ENCODE results near the gene ISYNA1.

The ISYNA1 gene

GRCh38 chr19:18441804-18442788, 4.2 kb upstream of the ISYNA1 start:
- Histone ChIP-seq H3K27me3 (ENCODE audit: insufficient read depth, low read length) (no peaks in the 10 kb centered on the region), H3K4me2 (ENCODE audit: low read length) (no peak overlapping the region), H4K8ac (ENCODE audit: low read depth, low read length) (no peak overlapping the region), H2AFZ (ENCODE audit: insufficient read depth, low read length, poor library complexity) (no peak overlapping the region), H3K79me1 (ENCODE audit: low read length) (peaks cover 38% of the 10 kb centered on the region), H3K14ac (ENCODE audit: low read length) (no peak overlapping the region), H2BK12ac (ENCODE audit: low read length) (no peak overlapping the region), H4K91ac (ENCODE audit: low read depth, low read length) (peak overlapping the region; percentile 17), H3K4ac (ENCODE audit: low read depth, low read length) (no peak overlapping the region), H3K27ac (ENCODE audit: low read depth, low read length) (no peak overlapping the region), H4K12ac (ENCODE audit: low read depth, low read length) (no peak overlapping the region), H3K23ac (ENCODE audit: low read length) (no peak overlapping the region), H2AK5ac (ENCODE audit: low read length) (no peak overlapping the region), H3K9me3 (ENCODE audit: insufficient read depth, low read depth, low read length) (peaks cover 3% of the 10 kb centered on the region), H3K36me3 (ENCODE audit: control insufficient read depth in 1 of 2, insufficient read depth in 2 of 2, low read length in 2 of 2) (peaks cover 29 to 30% of the 10 kb centered on the region in 2 experiments), H3K4me1 (ENCODE audit: control insufficient read depth in 1 of 2, insufficient read depth in 2 of 2, low read length in 2 of 2) (peaks cover 45 to 58% of the 10 kb centered on the region in 2 experiments), H3K79me2 (ENCODE audit: control insufficient read depth, insufficient read depth, low read length, poor library complexity) (peaks cover 13% of the 10 kb centered on the region), H3K4me3 (ENCODE audit: low read depth, low read length) (no peak overlapping the region), H3K9ac (ENCODE audit: low read length) (no peak overlapping the region), H3K18ac (ENCODE audit: low read length) (no peak overlapping the region), H2BK120ac (ENCODE audit: insufficient read depth, low read length, poor library complexity) (no peak overlapping the region), H2BK5ac (ENCODE audit: low read depth, low read length, poor library complexity) (no peak overlapping the region)
- no peak for DNase-seq
- no CpG with 5 or more reads among the region's 5 CpGs for WGBS (ENCODE audit: extremely low coverage, insufficient coverage, insufficient read length)

GRCh38 chr19:18440936-18441803, 3.2 kb upstream of the ISYNA1 start:
- H3K27me3 ChIP-seq (ENCODE audit: insufficient read depth, low read length) = no peaks in the 10 kb centered on the region
- H3K27ac ChIP-seq (ENCODE audit: low read depth, low read length) = peak overlapping the region; percentile 97
- peaks cover 36 to 57% of the 10 kb centered on the region in 2 experiments for H3K4me1 ChIP-seq (ENCODE audit: control insufficient read depth in 1 of 2, insufficient read depth in 2 of 2, low read length in 2 of 2)
- no peak overlapping the region for H2AFZ ChIP-seq (ENCODE audit: insufficient read depth, low read length, poor library complexity)
- H3K9me3 ChIP-seq (ENCODE audit: insufficient read depth, low read depth, low read length) = peaks cover 2% of the 10 kb centered on the region
- no peak overlapping the region for H3K9ac ChIP-seq (ENCODE audit: low read length)
- WGBS (ENCODE audit: extremely low coverage, insufficient coverage, insufficient read length) = no CpG with 5 or more reads among the region's 23 CpGs
- H3K79me2 ChIP-seq (ENCODE audit: control insufficient read depth, insufficient read depth, low read length, poor library complexity) = peaks cover 15% of the 10 kb centered on the region
- no peak overlapping the region for H3K4me3 ChIP-seq (ENCODE audit: low read depth, low read length)
- no peak for DNase-seq
- peak overlapping the region; percentile 41 for H2BK12ac ChIP-seq (ENCODE audit: low read length)
- H3K14ac ChIP-seq (ENCODE audit: low read length) = no peak overlapping the region
- H4K91ac ChIP-seq (ENCODE audit: low read depth, low read length) = peak overlapping the region; percentile 12
- H4K12ac ChIP-seq (ENCODE audit: low read depth, low read length) = no peak overlapping the region
- peaks cover 29 to 31% of the 10 kb centered on the region in 2 experiments for H3K36me3 ChIP-seq (ENCODE audit: control insufficient read depth in 1 of 2, insufficient read depth in 2 of 2, low read length in 2 of 2)
- peak overlapping the region; percentile 21 for H3K18ac ChIP-seq (ENCODE audit: low read length)
- no peak overlapping the region for H3K23ac ChIP-seq (ENCODE audit: low read length)
- H2BK5ac ChIP-seq (ENCODE audit: low read depth, low read length, poor library complexity) = no peak overlapping the region
- peaks cover 34% of the 10 kb centered on the region for H3K79me1 ChIP-seq (ENCODE audit: low read length)
- peak overlapping the region; percentile 43 for H2AK5ac ChIP-seq (ENCODE audit: low read length)
- no peak overlapping the region for H2BK120ac ChIP-seq (ENCODE audit: insufficient read depth, low read length, poor library complexity)
- no peak overlapping the region for H4K8ac ChIP-seq (ENCODE audit: low read depth, low read length)
- no peak overlapping the region for H3K4ac ChIP-seq (ENCODE audit: low read depth, low read length)
- H3K4me2 ChIP-seq (ENCODE audit: low read length) = no peak overlapping the region

GRCh38 chr19:18440415-18440877, 2.5 kb upstream of the ISYNA1 start:
- Histone ChIP-seq H4K12ac (ENCODE audit: low read depth, low read length) (no peak overlapping the region), H3K18ac (ENCODE audit: low read length) (peak overlapping the region; percentile 4), H3K4me1 (ENCODE audit: control insufficient read depth in 1 of 2, insufficient read depth in 2 of 2, low read length in 2 of 2) (peaks cover 29 to 53% of the 10 kb centered on the region in 2 experiments), H3K27me3 (ENCODE audit: insufficient read depth, low read length) (no peaks in the 10 kb centered on the region), H3K4ac (ENCODE audit: low read depth, low read length) (no peak overlapping the region), H3K79me2 (ENCODE audit: control insufficient read depth, insufficient read depth, low read length, poor library complexity) (peaks cover 12% of the 10 kb centered on the region), H3K9ac (ENCODE audit: low read length) (no peak overlapping the region), H3K4me3 (ENCODE audit: low read depth, low read length) (no peak overlapping the region), H4K8ac (ENCODE audit: low read depth, low read length) (peak overlapping the region; percentile 0), H2AK5ac (ENCODE audit: low read length) (no peak overlapping the region), H3K23ac (ENCODE audit: low read length) (no peak overlapping the region), H3K79me1 (ENCODE audit: low read length) (peaks cover 29% of the 10 kb centered on the region), H3K36me3 (ENCODE audit: control insufficient read depth in 1 of 2, insufficient read depth in 2 of 2, low read length in 2 of 2) (peaks cover 29 to 31% of the 10 kb centered on the region in 2 experiments), H2AFZ (ENCODE audit: insufficient read depth, low read length, poor library complexity) (no peak overlapping the region), H3K9me3 (ENCODE audit: insufficient read depth, low read depth, low read length) (peaks cover 2% of the 10 kb centered on the region), H2BK5ac (ENCODE audit: low read depth, low read length, poor library complexity) (peak overlapping the region; percentile 13), H2BK120ac (ENCODE audit: insufficient read depth, low read length, poor library complexity) (no peak overlapping the region), H3K14ac (ENCODE audit: low read length) (peak overlapping the region; percentile 41), H2BK12ac (ENCODE audit: low read length) (peak overlapping the region; percentile 46), H4K91ac (ENCODE audit: low read depth, low read length) (peak overlapping the region; percentile 99), H3K4me2 (ENCODE audit: low read length) (no peak overlapping the region), H3K27ac (ENCODE audit: low read depth, low read length) (peak overlapping the region; percentile 97)
- WGBS (ENCODE audit: extremely low coverage, insufficient coverage, insufficient read length) = no CpG with 5 or more reads among the region's 11 CpGs
- peak in 1 of 2 donors; percentile 35 for DNase-seq

- no peak overlapping the region for H2AK5ac ChIP-seq (ENCODE audit: low read length)
- peak overlapping the region; percentile 79 for H2BK120ac ChIP-seq (ENCODE audit: insufficient read depth, low read length, poor library complexity)
- H3K27me3 ChIP-seq (ENCODE audit: insufficient read depth, low read length) = no peaks in the 10 kb centered on the region
- peak overlapping the region; percentile 97 for H3K27ac ChIP-seq (ENCODE audit: low read depth, low read length)
- H3K4me1 ChIP-seq (ENCODE audit: control insufficient read depth in 1 of 2, insufficient read depth in 2 of 2, low read length in 2 of 2) = peaks cover 29 to 52% of the 10 kb centered on the region in 2 experiments
- peaks cover 33 to 35% of the 10 kb centered on the region in 2 experiments for H3K36me3 ChIP-seq (ENCODE audit: control insufficient read depth in 1 of 2, insufficient read depth in 2 of 2, low read length in 2 of 2)
- no peak overlapping the region for H3K4ac ChIP-seq (ENCODE audit: low read depth, low read length)
- peak overlapping the region; percentile 13 for H2BK5ac ChIP-seq (ENCODE audit: low read depth, low read length, poor library complexity)
- H3K14ac ChIP-seq (ENCODE audit: low read length) = peak overlapping the region; percentile 41
- peak overlapping the region; percentile 99 for H4K91ac ChIP-seq (ENCODE audit: low read depth, low read length)
- H2BK12ac ChIP-seq (ENCODE audit: low read length) = peak overlapping the region; percentile 46
- H3K9me3 ChIP-seq (ENCODE audit: insufficient read depth, low read depth, low read length) = peaks cover 2% of the 10 kb centered on the region
- peaks cover 29% of the 10 kb centered on the region for H3K79me1 ChIP-seq (ENCODE audit: low read length)
- no peak overlapping the region for H4K12ac ChIP-seq (ENCODE audit: low read depth, low read length)
- peaks cover 12% of the 10 kb centered on the region for H3K79me2 ChIP-seq (ENCODE audit: control insufficient read depth, insufficient read depth, low read length, poor library complexity)
- H4K8ac ChIP-seq (ENCODE audit: low read depth, low read length) = peak overlapping the region; percentile 5
- peak overlapping the region; percentile 4 for H3K18ac ChIP-seq (ENCODE audit: low read length)
- no peak overlapping the region for H3K9ac ChIP-seq (ENCODE audit: low read length)
- H3K4me2 ChIP-seq (ENCODE audit: low read length) = peak overlapping the region; percentile 13
- H2AFZ ChIP-seq (ENCODE audit: insufficient read depth, low read length, poor library complexity) = no peak overlapping the region
- WGBS (ENCODE audit: extremely low coverage, insufficient coverage, insufficient read length) = no CpG with 5 or more reads among the region's 9 CpGs
- no peak overlapping the region for H3K23ac ChIP-seq (ENCODE audit: low read length)
- H3K4me3 ChIP-seq (ENCODE audit: low read depth, low read length) = no peak overlapping the region
- peak in 1 of 2 donors; percentile 65 for DNase-seq
Observed at GRCh38 chr19:18439910-18440237, 1.9 kb upstream of the ISYNA1 start.
